Superior temporal gyrus (tissue), 1 donor: ENCODE results near the gene SCAP.
"Not testable (repeated sequence)": the region's sequence is repeated elsewhere in the genome, so short reads cannot be mapped to it uniquely, and the experiment has no call there.

Experiments used
- DNase-seq: peaks from one replicate; pipeline ENCODE4 v3.0.0-alpha.2; 2016; ENCODE audit errors: extremely low spot score

SCAP gene

DNA sequence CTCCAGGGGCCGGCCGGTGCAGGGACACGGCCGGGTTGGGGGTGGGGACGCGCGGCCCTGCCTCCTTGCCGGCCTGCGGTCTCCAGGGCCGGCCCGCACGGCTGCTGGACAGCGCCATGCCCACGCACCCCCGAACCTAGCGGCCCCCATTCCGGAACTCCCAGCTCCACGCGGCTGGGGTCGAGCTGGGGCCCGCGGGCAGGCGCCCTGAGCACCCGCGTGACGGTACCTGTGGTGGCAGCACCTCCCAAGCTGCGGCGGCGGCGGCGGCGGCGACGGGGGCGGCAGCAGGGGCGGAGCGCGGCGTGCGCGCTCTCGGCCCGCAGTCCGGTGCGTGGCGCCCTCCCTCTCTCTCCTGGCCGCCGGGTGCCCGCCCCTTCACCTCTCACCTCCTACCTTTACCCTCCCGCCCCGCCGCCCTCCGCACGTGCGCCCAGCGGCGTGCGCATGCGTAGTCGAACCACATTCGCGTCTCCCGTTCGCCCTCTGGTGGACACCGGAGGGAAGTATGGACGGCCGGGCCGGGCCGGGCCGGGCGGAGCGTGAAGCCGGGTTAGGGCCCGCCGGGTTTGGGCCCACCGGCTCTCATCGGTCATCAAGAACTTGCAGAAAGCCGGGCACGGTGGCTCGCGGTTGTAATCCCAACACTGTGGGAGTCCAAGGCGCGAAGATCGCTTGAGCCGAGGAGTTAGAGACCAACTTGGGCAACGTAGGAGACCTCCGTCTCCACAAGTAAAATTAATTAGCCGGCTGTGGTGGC lies at the start of gene SCAP:
Gene SCAP, minus strand, starts transcription at position 372 of the 760 bp plus-strand sequence. CDS start 32,948 bp downstream, outside the sequence.
- peak; percentile 89 for DNase-seq

DNA sequence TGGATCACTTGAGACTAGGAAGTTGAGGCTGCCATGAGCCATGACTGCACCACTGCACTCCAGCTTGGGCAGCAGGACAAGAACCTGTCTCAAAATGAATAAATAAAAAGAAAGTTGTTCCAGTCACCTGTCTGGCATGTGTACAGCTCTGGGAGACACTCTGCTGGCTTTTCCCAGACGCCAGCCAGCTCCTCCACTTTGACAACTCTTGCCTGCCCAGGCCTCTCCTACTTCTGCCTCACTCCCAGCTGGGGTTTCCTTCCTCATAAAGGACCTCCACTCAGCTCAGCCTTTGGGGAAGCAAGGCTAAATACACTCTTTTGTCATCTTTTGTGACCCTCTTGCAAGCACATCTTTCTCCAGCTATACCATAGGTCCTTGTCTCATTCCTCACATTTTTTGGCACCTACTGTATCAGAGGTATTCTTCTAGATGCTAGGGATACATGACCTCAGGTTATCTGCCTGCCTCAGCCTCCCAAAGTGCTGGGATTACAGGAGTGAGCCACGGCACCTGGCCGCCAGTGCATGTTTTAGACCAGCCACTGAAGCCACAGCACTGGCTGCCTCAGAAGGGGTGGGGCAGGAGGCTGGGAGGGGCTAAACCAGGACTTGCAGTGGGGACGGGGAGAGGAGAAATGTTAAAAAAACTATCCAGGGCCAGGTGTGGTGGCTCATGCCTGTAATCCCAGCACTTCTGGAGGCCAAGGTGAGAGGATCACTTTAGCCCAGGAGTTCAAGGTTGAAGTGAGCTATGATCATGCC lies 47.8 kb upstream of the SCAP start:
- no peak for DNase-seq

DNA sequence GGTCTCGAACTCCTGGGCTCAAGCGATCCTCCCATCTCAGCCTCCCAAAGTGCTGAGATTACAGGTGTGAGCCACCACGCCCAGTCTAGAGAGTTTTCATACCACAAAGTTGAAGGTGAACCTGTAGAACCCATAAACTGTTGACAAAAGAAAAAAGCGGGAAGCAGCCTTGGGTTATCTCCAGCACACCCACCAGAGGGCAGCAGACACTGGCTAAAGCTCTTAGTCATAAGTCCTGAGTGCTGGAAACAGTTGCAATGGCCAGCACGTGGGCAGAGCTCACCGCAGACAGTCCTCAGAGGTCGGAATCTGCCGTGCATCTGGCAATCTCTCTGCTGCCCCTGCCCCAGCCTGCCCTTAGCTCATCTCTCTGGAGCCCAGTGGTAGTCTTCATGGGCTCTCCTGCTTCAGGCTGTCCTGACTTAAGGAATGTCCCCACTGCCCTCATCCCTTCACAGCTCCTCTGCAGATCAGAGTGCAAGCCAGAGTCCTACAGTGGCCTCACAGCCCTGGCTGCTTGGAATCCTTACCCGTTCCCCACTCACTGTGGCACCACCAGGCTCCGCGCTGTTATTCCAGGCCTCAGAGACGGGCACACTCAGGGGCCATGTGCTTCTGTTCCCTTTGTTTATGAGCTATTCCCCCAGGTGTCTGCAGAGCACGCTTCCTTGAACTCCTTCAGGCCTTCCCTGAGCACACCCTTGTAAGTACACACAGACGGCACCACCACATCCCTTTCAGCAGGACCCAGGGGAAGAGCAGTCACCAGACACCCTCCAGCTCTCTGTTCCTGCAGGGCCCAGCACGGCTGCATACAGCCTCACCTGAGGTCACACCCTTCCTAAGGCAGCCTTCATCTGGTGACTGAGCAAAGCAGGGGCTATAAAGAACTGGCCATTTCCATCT lies 46.6 kb upstream of the SCAP start:
- DNase-seq: peak; percentile 96

DNA sequence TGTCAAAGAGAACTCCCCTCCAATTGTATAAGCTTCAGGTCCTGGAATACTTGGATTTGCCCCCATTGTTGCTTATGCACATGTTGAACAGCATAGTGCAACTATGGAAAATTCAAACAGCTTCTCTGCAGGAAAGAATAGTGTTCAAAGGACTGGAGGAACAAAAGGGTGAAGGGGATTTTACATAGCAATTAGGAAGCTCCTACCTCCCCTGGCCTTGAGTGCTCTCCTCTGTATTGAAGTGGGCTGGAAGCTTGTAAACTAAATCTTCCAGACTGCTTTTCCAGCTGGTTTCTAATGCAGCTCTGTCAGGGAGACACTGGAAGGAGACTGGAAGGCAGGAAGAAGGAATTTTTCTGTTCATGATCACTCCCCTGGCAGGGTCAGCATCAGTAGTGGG lies 45.0 kb upstream of the SCAP start:
- no peak for DNase-seq

DNA sequence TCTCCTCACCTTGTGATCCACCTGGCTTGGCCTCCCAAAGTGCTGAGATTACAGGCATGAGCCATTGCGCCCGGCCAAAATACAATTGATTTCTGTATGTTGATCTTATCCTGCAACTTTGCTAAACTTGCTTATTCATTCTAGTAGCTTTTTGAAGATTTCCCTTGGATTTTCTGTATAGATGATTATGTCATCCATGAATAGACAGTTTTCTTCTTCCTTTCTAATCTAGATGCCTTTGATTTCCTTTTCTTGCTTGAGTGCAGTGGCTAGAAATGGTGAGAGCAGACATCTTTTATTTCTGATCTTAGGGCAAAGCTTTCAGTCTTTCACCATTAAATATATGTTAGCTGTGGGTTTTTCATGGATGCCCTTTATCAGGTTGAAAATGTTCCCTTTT lies 42.2 kb upstream of the SCAP start:
- DNase-seq: no peak

DNA sequence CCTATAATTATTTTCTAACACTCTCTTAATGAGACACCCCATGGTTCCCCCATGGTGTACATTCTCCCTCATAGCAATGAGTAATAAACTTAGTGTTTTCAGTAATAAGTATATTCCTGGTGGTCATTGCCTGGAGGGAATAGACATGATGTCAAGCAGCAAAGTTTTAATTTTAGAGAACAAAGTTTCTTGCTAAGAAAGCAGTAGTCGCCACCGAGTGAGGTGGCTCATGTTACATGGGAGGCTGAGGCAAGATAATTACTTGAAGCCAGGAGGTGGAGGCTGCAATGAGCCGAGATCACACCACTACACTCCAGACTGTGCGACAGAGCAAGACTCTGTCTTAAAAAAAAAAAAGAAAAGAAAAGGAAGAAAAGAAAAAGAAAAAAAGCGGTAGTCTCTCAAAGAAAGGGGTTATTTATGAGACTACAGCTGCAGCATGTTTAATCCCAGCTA lies 40.2 kb upstream of the SCAP start:
- DNase-seq: no peak

DNA sequence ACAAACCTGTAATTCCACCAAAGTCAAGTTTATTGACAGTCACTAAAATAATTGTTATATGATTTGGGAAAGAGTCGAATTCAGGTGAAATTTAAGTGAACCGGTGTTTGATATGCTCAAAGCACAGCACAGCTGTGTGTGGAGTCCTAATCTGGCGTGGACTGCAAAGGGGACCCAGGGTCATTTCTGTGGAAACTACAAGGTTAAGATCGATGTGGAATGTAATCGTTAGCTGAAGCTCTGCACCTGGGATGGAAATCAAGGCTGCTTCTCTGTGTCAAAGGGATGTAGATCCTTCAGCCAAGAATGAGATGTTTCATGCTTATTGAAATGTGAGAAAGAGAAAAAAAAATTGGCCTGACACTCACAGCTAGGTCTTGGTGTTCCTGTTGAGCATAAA lies 39.4 kb upstream of the SCAP start:
- no peak for DNase-seq

DNA sequence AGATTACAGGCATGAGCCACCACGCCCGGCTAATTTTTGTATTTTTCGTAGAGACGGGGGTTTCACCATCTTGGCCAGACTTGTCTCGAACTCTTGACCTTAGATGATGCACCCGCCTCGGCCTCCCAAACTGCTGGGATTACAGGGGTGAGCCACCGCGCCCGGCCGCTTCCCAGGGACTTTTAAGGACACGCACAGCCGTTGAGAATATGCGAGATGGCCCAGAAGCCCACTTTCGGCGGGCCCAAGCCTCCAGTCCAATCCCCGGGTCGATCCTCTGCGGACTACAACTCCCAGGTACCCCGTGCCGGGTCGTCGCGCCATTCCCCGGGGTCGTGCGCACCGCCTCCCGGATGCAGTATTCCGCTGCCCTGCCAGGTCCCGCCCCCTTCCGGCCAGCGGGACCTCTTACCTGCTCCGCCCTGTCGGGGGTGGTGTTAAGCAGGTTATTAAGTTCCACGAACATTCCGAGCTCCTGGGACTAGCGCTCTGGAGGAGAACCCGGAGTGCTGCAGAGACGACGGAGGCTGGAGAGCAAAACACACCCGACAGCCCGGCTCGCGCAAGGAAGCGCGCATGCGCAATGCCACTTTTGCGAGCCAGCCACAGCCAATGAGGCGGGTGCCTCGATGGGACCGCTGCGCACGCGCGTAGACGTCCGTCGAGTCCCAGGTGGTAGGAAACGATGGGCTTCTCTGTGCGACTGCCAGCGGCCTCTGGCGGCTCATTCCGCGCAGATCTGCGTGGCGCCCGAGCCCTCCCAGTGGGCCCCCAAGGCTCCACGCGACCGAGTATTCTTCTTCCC lies 37.6 kb upstream of the SCAP start, which contains the start of gene ELP6:
Gene ELP6, minus strand, starts transcription at position 588 of the 805 bp plus-strand sequence. Its CDS starts 122 bp downstream, at position 466.
- peak; percentile 97 for DNase-seq

DNA sequence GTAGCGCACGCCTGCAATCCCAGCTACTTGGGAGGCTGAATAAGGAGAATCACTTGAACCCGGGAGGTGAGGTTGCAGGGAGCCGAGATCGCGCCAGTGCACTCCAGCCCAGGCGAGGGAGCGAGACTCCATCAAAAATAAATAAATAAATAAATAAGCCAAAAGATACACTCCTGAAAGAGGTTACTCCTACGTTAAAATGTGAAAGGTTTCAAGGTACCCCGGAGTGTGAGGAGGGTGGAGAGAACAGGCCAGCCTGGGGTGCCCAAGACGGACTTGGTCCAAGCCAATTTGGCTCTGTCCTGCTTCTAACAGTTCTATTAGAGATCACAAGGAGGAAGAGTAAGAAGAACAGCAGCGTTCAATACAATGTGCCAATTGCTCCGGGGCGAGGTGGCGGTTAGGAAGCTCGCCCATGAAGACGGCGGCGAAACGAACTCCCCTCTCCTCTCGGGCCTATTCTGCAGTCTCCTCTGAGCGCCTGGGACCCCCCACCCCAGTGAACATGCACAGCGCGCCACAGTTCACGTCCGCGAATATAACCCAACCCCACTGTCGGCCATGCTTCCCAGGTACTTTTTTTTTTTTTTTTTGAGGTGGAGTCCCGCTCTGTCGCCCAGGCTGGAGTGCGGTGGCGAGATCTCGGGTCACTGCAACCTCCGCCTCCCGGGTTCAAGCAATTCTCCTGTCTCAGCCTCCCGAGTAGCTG lies 36.8 kb upstream of the SCAP start:
- DNase-seq: no peak

DNA sequence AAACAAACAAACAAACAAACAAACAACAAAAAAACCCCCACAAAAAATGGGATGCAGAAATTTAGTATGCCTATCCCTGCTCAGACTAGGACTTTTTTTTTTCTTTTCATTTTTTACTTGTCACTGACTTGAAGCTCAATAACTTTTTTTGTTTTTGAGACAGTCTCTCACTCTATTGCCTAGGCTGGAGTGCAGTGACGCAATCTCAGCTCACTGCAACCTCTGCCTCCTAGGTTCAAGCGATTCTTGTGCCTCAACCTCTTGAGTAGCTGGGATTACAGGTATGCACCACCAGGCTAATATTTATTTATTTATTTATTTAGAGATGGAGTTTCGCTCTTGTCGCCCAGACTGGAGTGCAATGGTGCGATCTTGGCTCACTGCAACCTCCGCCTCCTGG lies 29.5 kb upstream of the SCAP start:
- DNase-seq: not testable (repeated sequence)

DNA sequence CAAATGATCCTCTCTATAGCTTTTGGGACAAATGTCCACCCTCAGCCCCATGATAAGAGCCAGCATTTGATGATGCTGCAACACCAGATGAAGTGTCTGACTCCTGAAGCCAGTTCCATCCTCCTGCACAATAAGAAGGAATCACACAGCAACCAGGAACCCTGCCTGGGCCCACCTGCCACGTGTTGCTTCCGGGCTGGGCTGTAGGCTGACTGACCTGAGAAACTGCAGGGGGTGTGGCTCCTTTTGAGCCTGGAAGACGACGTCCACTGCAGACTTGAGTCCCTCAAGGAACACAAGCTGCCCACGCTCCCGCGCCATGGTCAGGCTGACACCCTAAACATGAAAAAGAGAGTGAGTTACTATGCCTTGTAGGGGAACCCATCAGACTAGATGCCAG lies 28.4 kb upstream of the SCAP start:
- DNase-seq: no peak

DNA sequence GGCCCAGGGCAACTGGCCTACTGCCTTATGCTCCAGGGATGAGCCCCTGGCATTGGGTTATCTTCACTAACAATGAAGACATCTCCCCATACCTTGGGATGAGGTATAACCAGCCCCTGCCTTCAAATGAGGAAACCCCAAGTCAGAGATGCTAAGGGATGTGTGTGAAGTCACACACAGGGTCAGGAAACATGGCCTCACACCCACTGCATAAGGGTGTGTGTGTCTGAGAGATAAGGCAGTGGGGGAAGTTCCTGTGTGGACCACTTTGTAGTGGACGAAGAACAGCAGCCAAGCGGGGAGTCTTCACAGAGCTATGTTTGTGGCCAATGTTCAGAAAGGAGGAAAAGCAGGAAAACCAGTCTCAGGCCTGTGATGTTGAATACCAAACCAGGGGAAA lies 27.3 kb upstream of the SCAP start:
- no peak for DNase-seq

DNA sequence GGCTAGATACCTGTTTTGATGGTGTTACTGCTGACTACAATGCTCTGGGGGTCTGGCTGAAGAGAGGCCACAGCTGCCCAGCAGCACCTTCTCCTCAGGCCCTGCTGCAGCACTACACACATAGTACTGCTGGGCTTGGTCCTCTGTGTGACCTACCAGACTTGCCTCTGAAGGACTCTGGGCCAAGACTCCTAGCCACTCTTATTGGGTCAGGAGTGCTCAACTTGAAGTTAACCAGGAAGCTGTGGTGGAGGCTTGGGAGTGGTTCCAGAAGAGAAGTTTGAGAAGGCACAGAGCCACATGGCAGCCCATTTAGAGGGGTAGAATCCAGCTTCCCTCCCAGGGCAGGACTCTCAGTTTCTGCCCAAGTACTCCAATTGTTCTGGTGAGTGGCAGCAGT lies 21.2 kb upstream of the SCAP start:
- no peak for DNase-seq

DNA sequence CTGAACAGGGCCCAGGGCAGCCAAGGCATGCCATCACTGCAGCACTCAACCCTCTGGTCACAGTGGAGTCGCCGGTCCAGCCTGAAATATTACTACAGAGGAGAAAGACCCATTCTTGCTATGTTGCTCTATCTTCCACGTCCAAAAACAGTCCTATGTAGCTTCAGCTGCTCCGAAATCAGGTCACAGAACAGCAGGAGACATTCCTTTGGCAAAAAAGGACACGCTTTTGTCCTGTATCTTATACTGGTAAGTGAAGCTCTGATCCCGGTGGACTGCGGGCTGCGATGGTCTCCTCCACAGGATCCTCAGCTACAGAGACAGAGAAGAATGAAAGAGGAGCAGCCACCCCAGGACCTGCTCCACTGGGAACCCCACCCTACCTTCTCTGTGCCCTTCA lies 20.1 kb upstream of the SCAP start:
- no peak for DNase-seq

DNA sequence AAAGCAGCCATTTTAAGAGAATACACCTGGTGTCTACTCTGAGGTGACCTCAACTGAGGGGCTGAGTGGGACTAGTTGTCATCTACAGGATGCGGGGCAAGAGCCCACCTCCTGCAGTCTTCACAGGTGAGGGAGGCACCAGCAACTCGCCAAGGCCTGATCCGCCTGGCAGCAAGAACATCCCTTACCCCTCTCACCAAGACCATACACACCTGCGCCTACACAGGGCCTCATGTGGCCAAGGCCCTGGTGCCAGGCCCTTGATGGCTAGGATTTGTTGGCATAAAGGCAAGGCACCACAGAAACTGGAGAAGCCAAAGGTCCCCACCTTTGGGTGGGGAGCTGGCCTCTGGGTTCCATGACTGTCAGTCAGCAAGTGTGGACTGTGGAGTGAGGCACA lies 19.4 kb upstream of the SCAP start:
- DNase-seq: no peak

DNA sequence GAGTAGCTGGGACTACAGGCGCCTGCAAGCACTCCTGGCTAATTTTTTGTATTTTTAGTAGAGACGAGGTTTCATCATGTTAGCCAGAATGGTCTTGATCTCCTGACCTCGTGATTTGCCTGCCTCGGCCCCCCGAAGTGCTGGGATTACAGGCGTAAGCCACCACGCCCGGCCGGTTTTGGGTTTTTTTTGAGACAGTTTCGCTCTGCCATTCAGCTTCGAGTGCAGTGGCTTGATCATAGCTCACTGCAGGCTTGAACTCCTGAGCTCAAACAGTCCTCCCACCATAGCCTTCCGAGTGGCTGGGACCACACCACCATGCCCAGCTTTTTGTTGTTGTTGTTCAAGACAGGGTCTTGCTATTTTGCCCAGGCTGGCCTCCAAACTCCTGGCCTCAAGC lies 16.0 kb upstream of the SCAP start:
- no peak for DNase-seq

DNA sequence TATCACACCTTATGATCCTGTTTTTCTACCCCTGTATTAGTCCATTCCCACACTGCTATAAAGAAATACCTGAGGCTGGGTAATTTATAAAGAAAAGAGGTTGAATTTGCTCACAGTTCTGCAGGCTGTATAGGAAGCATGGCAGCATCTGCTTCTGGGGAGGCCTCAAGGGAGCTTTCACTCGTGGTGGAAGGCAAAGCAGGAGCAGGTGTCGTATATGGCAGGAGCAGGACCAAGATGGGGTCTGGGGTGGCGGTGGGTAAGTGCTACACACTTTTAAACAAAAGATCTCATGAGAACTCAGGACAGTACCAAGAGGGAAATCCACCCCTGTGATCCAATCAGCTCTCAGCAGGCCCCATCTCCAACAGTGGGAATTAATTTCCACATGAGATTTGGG lies 15.4 kb upstream of the SCAP start:
- DNase-seq: no peak

DNA sequence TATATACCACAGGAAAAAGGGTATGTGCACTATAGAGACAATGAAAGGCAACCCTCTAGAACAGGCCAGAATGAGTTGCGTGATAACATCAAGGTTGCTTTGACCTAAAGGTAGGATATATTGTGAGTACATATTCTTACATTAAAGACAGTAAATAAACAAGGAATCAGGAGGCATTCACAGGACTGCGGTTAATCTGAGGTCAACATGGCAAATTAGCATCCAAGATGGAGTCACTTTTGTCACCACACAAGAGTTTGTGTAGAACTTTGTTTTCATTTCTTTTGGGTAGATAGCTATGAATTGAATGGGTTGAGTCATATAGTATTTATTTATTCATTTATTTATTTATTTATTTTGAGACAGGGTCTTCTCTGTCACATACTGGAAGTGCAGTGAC lies 11.5 kb upstream of the SCAP start:
- DNase-seq: no peak

DNA sequence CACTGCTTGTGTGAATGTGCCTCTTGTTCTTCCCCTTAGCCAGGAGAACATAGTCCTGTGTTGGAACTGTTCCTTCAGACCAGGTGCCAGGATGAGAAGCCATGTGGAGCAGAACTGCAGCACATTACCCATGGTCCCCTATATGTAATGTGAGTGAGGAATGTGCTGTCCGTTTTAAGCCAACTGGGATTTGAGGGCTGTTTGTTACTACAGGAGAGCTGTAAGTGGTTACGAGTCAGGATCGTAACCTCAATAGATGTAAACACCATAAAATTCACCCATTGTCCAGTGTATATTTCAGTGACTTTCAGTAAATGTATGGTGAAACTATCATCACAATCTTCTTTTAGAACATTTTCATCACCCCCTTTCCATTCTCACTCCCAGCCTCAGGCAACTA lies 10.1 kb upstream of the SCAP start:
- no peak for DNase-seq

DNA sequence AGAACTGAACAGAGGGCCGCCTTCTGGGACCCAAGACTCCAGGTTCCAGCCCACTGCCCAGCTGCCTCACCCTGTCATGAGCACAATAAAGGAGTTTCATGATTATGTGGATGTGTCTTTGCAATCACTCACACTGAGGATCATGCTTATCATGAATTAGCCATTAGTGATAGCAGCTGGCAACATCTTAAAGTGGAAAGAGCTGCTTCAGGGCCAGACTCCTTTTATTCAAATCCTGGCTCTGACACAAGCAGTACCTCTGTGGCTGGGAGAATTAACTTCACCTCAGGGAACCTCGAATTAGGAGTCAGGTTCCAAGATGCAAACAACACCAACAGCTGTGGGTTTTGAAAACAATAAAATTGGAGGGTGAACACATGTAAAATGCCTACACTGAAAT lies 6.6 kb upstream of the SCAP start:
- DNase-seq: no peak

DNA sequence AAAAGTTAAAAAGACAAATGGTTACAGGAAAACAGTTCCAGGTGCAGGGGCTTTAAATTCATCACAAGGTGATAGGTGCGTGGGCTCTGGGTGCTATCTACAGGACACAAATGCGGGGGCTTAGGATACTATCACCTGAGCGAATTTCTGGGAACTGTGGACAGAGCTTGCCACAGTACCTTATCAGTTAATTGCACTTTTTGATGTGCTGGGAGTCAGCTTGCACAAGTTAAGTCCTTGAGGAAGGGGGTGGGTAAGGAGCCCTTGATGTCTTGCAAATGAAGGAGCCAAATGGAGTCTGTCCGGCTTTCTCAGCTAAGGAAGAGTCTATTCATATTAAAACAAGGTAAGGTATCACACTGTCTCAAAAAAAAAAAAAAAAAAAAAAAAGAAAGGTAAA lies 6.0 kb upstream of the SCAP start:
- DNase-seq: not testable (repeated sequence)
